HepG2 (cell line): ENCODE data around the gene TACC2. TPM values are rescaled to one million over a fixed set of nuclear protein-coding genes. Genes with fewer than 3 reads are reported as not detected.

ENCODE experiments used
- AHDC1 ChIP-seq: sonication (generic); formaldehyde crosslinking; IDR thresholded peaks from 2 replicates; pipeline ENCODE4 v1.5.1; 2020; ENCODE audit warnings: mild to moderate bottlenecking, missing genetic modification reagents, borderline replicate concordance
- ARID2 ChIP-seq: sonication (generic); formaldehyde crosslinking; IDR thresholded peaks from 2 replicates; pipeline ENCODE4 v1.8.1; 2022; ENCODE audit warnings: mild to moderate bottlenecking, missing genetic modification reagents, borderline replicate concordance
- CBFB ChIP-seq: sonication (generic); formaldehyde crosslinking; IDR thresholded peaks from 2 replicates; pipeline ENCODE4 v1.4.0; 2020; ENCODE audit warnings: missing genetic modification reagents
- DNMT1 ChIP-seq: sonication (generic); formaldehyde crosslinking; IDR thresholded peaks from 2 replicates; pipeline ENCODE4 v1.5.1; 2020; ENCODE audit warnings: mild to moderate bottlenecking, missing genetic modification reagents
- GZF1 ChIP-seq: sonication (generic); formaldehyde crosslinking; IDR thresholded peaks from 2 replicates; pipeline ENCODE4 v1.5.1; 2020; ENCODE audit warnings: mild to moderate bottlenecking, missing genetic modification reagents
- HMG20B ChIP-seq: conservative IDR thresholded peaks from 2 replicates; pipeline ENCODE4 v1.6.1; 2016; ENCODE audit warnings: missing genetic modification reagents, missing compliant biosample characterization
- PAWR ChIP-seq: sonication (generic); formaldehyde crosslinking; IDR thresholded peaks from 2 replicates; pipeline ENCODE4 v1.4.0; 2020; ENCODE audit warnings: missing genetic modification reagents, mild to moderate bottlenecking, borderline replicate concordance
- SNAPC2 ChIP-seq: sonication (generic); formaldehyde crosslinking; IDR thresholded peaks from 2 replicates; pipeline ENCODE4 v1.8.1; 2022; ENCODE audit warnings: mild to moderate bottlenecking, missing genetic modification reagents
- SP5 ChIP-seq: IDR thresholded peaks from 2 replicates; pipeline ENCODE4 v1.6.1; 2016; ENCODE audit warnings: low read depth, borderline replicate concordance
- ZBTB14 ChIP-seq: sonication (generic); formaldehyde crosslinking; IDR thresholded peaks from 2 replicates; pipeline ENCODE4 v1.4.0; 2020; ENCODE audit warnings: missing genetic modification reagents
- ZBTB33 ChIP-seq: sonication (generic); formaldehyde crosslinking; IDR thresholded peaks from 2 replicates; pipeline ENCODE4 v1.4.0; 2020; ENCODE audit warnings: missing genetic modification reagents
- ZFAT ChIP-seq: sonication (generic); formaldehyde crosslinking; conservative IDR thresholded peaks from 2 replicates; pipeline ENCODE4 v1.8.1; 2023; ENCODE audit warnings: missing genetic modification reagents, inconsistent platforms
- ZFP36 ChIP-seq: fragments of 150-350 bp; IDR thresholded peaks from 2 replicates; pipeline ENCODE4 v1.6.1; 2018; ENCODE audit warnings: borderline replicate concordance, low read length, low read depth; ENCODE audit not compliant: partially characterized antibody
- ZNF12 ChIP-seq: sonication (generic); formaldehyde crosslinking; IDR thresholded peaks from 2 replicates; pipeline ENCODE4 v1.5.0; 2020; ENCODE audit warnings: missing genetic modification reagents
- ZNF138 ChIP-seq: sonication (generic); formaldehyde crosslinking; IDR thresholded peaks from 2 replicates; pipeline ENCODE4 v1.5.0; 2020; ENCODE audit warnings: mild to moderate bottlenecking, low read depth, missing genetic modification reagents
- ZNF33A ChIP-seq: sonication (generic); formaldehyde crosslinking; IDR thresholded peaks from 2 replicates; pipeline ENCODE4 v1.5.1; 2020; ENCODE audit warnings: missing genetic modification reagents, mild to moderate bottlenecking, moderate library complexity, borderline replicate concordance
- ZNF546 ChIP-seq: sonication (generic); formaldehyde crosslinking; conservative IDR thresholded peaks from 2 replicates; pipeline ENCODE4 v1.8.1; 2023; ENCODE audit warnings: mild to moderate bottlenecking, missing genetic modification reagents
- ZNF567 ChIP-seq: sonication (generic); formaldehyde crosslinking; IDR thresholded peaks from 2 replicates; pipeline ENCODE4 v1.8.1; 2023; ENCODE audit warnings: mild to moderate bottlenecking, missing genetic modification reagents, borderline replicate concordance
- ZNF674 ChIP-seq: sonication (generic); formaldehyde crosslinking; IDR thresholded peaks from 2 replicates; pipeline ENCODE4 v1.5.0; 2020; ENCODE audit warnings: low read depth, mild to moderate bottlenecking, missing genetic modification reagents
- ZNF891 ChIP-seq: sonication (generic); formaldehyde crosslinking; IDR thresholded peaks from 2 replicates; pipeline ENCODE4 v1.5.0; 2020; ENCODE audit warnings: mild to moderate bottlenecking, missing genetic modification reagents
- polyA plus RNA-seq, 8 experiments: library from polyadenylated mRNA; depleted of rRNA in 3 of 8; stranded (reverse) in 7 of 8; unstranded in 1 of 8; fragments of >200 nt; fragmentation: Illumina TruSeq in 4 of 8; extraction: Trizol in 4 of 8; gene quantifications; 2 replicates each; pipeline versions ENCODE4 v1.2.1 to v1.2.3, GENCODE V29; 2011 to 2016; ENCODE audit warnings: low read depth in 4 of 8, missing spikeins in 1 of 8, mixed read lengths in 1 of 8; ENCODE audit not compliant: insufficient read depth in 1 of 8
- total RNA-seq, 5 experiments: library from RNA; depleted of rRNA; stranded (reverse); fragments of >200 nt; fragmentation: Illumina TruSeq; extraction: Trizol; gene quantifications; 2 replicates each; pipeline ENCODE4 v1.2.3, GENCODE V29; 2016; ENCODE audit warnings: low read depth in 1 of 5

The TACC2 gene
- total and polyA plus RNA-seq, 2 of the 13 experiments (the other 11 are each of a cell fraction or from before 2014, with no cell fraction given), result 11.8 to 16.0 TPM

GRCh38 chr10:122267849-122268737 is 279.1 kb downstream of the TACC2 start (continued):
- TF ChIP-seq ZBTB14, result no peak
- TF ChIP-seq SNAPC2 (CRISPR knock-in tag), result no peak
- no peak for TF ChIP-seq ZNF567 (CRISPR knock-in tag)
- TF ChIP-seq PAWR (CRISPR knock-in tag), result no peak
- no peak for TF ChIP-seq ZNF12 (CRISPR knock-in tag)
- TF ChIP-seq ZNF546, result no peak
- no peak for TF ChIP-seq ZNF674 (CRISPR knock-in tag)
- no peak for TF ChIP-seq AHDC1 (CRISPR knock-in tag)
- TF ChIP-seq CBFB (CRISPR knock-in tag), result no peak
- no peak for TF ChIP-seq SP5 (CRISPR knock-in tag)
- no peak for TF ChIP-seq ZFAT
- no peak for TF ChIP-seq ZNF138 (CRISPR knock-in tag)
- no peak for TF ChIP-seq HMG20B (CRISPR knock-in tag)
- TF ChIP-seq ZFP36, result no peak
- no peak for TF ChIP-seq GZF1 (CRISPR knock-in tag)
- TF ChIP-seq ZNF33A (CRISPR knock-in tag), result no peak
- no peak for TF ChIP-seq DNMT1 (CRISPR knock-in tag)
- TF ChIP-seq ZNF891 (CRISPR knock-in tag), result no peak; the same call in 1 of the 2 replicates
- no peak; the same call in 1 of the 2 replicates for TF ChIP-seq ZBTB33 (CRISPR knock-in tag)
- no peak for TF ChIP-seq ARID2 (CRISPR knock-in tag)
